Measurements from ENCODE around the gene LSM14B. TPM values are rescaled to one million over a fixed set of nuclear protein-coding genes. Genes with fewer than 3 reads are reported as not detected.
A peak's percentile ranks its signal among the peaks of the same experiment; 100 is the strongest.

LSM14B gene
- total RNA-seq, 4 donors from 2014 or later = 23.6 to 38.4 (median 35.3) TPM

DNA sequence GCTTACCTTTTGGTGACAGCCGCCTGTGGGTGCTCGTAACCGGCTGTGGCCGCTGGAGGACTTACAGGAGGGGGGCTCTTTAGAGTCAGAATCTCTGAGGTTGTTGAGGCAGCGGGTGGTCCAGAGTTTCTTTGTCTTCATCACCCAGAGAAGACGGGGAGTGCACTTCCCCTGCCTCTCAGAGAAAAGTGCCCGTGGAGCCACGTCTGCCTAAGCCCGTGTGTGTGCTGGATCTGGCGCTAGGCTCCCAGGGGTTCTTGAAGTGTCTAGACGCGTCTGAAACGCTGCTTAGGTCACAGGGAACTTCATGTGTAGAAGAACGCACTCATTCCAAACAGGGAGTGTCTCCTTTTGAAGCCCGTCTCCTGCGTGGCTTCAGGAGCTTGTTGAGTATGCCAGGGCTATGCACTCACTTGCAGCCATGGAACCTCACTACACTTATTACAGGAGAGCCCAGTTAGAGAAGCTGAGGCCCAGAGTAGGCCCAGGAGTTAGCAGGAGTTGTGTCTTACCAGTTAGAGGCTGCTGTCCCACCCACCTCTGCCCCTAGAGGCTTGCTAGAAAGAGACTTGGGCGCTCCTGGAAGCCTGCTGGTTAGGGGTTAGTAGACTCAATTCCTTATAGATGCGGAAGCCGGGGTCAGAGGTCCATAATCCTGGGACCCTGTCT is 1.3 kb downstream of the LSM14B start:
- no peak for ATAC-seq
- Histone ChIP-seq H3K27ac (peak overlapping the region; percentile 84 to 99 (median 98)), H3K4me3 (peak overlapping the region; percentile 75 to 84), H3K36me3 (peaks cover 0 to 43% of the 10 kb centered on the region in 2 donors), H3K4me1 (peaks cover 0 to 46% (median 13%) of the 10 kb centered on the region in 3 donors), H3K27me3 (peaks cover 9% of the 10 kb centered on the region), H3K9me3 (no peaks in the 10 kb centered on the region)
- no peak for TF ChIP-seq CTCF (IDR thresholded peaks at IDR 0.05)
- TF ChIP-seq POLR2AphosphoS5 (IDR thresholded peaks at IDR 0.05) = no peak
- no peak for TF ChIP-seq POLR2A (IDR thresholded peaks at IDR 0.05)
- no peak for TF ChIP-seq EP300 (IDR thresholded peaks at IDR 0.05)
- WGBS, 2 donors (ENCODE audit: low coverage in 1 of 2) = 10 to 40% methylated on average over 1 to 2 of the region's 19 CpGs

- Histone ChIP-seq H3K27ac (no peak overlapping the region), H3K9me3 (no peaks in the 10 kb centered on the region), H3K4me3 (no peak overlapping the region), H3K4me1 (peaks cover 0 to 29% (median 13%) of the 10 kb centered on the region in 3 donors), H3K36me3 (peaks cover 0 to 69% of the 10 kb centered on the region in 2 donors), H3K27me3 (no peaks in the 10 kb centered on the region)
- TF ChIP-seq EP300 (IDR thresholded peaks at IDR 0.05) (no peak), POLR2AphosphoS5 (IDR thresholded peaks at IDR 0.05) (no peak), POLR2A (IDR thresholded peaks at IDR 0.05) (no peak), CTCF (IDR thresholded peaks at IDR 0.05) (no peak)
- no peak for ATAC-seq
- 89 to 90% methylated on average over 7 to 13 of the region's 20 CpGs for WGBS, 2 donors (ENCODE audit: low coverage in 1 of 2)
These were observed 3.9 kb downstream of the LSM14B start for GRCh38 chr20:62126141-62126540.

DNA sequence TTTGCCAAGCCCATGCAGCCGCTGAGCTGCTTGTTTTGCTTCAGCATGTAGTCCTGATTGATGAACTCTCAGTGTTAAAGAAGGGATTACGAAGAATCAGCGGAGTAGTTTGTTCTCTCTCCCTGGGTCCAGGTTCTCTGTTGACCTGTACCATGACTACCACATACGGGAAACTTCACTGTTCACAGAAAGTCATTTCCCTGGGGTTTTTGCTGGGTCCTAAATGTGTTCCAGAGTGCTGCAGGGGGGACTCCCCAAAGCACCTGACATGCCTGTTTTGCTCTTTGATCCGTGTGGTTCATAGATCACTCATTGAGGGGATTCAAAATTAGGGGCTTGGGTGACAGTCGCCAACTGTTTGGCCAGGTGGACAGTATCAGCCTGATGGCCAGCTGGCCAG is 5.5 kb downstream of the LSM14B start:
- WGBS, 2 donors (ENCODE audit: low coverage in 1 of 2) = 69 to 88% methylated on average over 3 of the region's 6 CpGs
- Histone ChIP-seq H3K4me1 (peaks cover 0 to 38% (median 18%) of the 10 kb centered on the region in 3 donors), H3K4me3 (no peak overlapping the region), H3K36me3 (peaks cover 0 to 85% of the 10 kb centered on the region in 2 donors), H3K9me3 (no peaks in the 10 kb centered on the region), H3K27me3 (no peaks in the 10 kb centered on the region), H3K27ac (no peak overlapping the region)
- TF ChIP-seq EP300 (IDR thresholded peaks at IDR 0.05) = no peak
- TF ChIP-seq POLR2A (IDR thresholded peaks at IDR 0.05) = no peak
- TF ChIP-seq CTCF (IDR thresholded peaks at IDR 0.05) = no peak
- no peak for TF ChIP-seq POLR2AphosphoS5 (IDR thresholded peaks at IDR 0.05)
- no peak for ATAC-seq

DNA sequence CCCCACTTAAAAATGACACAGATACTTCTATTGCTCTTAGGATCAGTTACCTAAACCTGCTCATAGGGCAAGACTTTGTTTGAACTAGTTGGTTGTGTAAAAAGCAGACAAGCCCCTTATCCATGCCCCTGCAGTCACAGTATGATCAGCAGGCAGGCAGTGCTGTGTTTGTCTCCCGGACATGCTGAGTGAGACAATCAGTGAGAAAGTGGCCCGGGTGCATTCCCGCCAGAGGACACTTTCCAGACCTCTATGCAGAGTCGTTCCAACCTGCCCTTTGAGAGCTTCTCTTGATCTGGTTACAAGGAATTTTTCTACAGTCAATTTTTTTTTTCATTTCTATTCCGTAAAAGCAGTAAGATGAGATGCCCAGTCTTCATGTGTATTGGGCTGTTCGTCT is 6.2 kb downstream of the LSM14B start:
- H3K36me3 ChIP-seq = peaks cover 0 to 92% of the 10 kb centered on the region in 2 donors
- ATAC-seq = no peak
- 72 to 85% methylated on average over 3 to 6 of the region's 6 CpGs for WGBS, 2 donors (ENCODE audit: low coverage in 1 of 2)

More for the DNA sequence above, 6.2 kb downstream of the LSM14B start:
- H3K27ac ChIP-seq = no peak overlapping the region
- peaks cover 0 to 39% (median 21%) of the 10 kb centered on the region in 3 donors for H3K4me1 ChIP-seq
- H3K4me3 ChIP-seq = no peak overlapping the region
- H3K9me3 ChIP-seq = no peaks in the 10 kb centered on the region
- no peaks in the 10 kb centered on the region for H3K27me3 ChIP-seq
- TF ChIP-seq EP300 (IDR thresholded peaks at IDR 0.05) (no peak), POLR2AphosphoS5 (IDR thresholded peaks at IDR 0.05) (no peak), POLR2A (IDR thresholded peaks at IDR 0.05) (no peak), CTCF (IDR thresholded peaks at IDR 0.05) (no peak)
